ENCODE results near the gene RASSF6.

DNA sequence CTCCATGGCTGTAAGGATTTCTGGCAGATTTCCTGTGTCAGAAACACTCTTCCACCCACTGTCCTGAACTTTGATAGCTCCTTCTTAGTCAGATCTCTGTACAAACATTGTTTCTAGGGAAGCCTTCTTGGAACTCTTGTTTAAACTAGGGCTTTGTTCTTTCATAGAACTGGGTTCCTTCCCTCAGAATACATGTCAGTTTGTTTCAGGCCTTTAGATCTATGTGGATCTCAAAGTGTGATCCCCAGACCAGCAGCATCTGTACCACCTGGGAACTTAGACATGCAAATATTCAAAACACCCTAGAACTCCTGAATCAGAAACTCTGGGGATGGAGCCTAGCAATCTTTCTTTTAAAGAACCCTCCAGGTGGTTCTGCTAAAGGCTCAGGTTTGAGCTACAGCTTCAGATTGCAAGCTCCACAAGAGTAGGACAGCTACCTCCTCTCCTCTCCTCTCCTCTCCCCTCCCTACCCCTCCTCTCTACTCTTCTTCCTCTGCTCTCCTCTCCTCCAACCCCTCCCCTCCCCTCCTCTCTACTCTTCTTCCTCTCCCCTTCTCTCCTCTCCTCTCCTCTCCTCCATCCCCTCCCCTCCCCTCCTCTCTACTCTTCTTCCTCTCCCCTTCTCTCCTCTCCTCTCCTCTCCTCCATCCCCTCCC lies 12.7 kb downstream of the RASSF6 start:
- TF ChIP-seq, protein P1, sequence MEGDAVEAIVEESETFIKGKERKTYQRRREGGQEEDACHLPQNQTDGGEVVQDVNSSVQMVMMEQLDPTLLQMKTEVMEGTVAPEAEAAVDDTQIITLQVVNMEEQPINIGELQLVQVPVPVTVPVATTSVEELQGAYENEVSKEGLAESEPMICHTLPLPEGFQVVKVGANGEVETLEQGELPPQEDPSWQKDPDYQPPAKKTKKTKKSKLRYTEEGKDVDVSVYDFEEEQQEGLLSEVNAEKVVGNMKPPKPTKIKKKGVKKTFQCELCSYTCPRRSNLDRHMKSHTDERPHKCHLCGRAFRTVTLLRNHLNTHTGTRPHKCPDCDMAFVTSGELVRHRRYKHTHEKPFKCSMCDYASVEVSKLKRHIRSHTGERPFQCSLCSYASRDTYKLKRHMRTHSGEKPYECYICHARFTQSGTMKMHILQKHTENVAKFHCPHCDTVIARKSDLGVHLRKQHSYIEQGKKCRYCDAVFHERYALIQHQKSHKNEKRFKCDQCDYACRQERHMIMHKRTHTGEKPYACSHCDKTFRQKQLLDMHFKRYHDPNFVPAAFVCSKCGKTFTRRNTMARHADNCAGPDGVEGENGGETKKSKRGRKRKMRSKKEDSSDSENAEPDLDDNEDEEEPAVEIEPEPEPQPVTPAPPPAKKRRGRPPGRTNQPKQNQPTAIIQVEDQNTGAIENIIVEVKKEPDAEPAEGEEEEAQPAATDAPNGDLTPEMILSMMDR (IDR thresholded peaks at IDR 0.05), result no peak
- no peak for TF ChIP-seq POLR2A (IDR thresholded peaks at IDR 0.05)
